Measurements from ENCODE around the gene KRTAP10-4. TPM values are rescaled to one million over a fixed set of nuclear protein-coding genes. Genes with fewer than 3 reads are reported as not detected.

KRTAP10-4 gene
- total RNA-seq, 1 experiment from 2014 or later: not detected

GRCh38 chr21:44611551-44611950 is 38.0 kb downstream of the KRTAP10-4 start:
- no peak for ATAC-seq
- ChIA-PET POLR2A (no interaction called here), RAD21 (ENCODE audit: low non-redundant PET in 1 of 2, low total read pairs in 2 of 2, uncharacterized antibody in 2 of 2, unreplicated experiment in 2 of 2) (no interaction called here), CTCF (no interaction called here)
- H3K27ac ChIP-seq (ENCODE audit: low read depth, low read length): no peak overlapping the region
- H3K27me3 ChIP-seq (ENCODE audit: insufficient read depth, low read length): no peaks in the 10 kb centered on the region
- H3K4me1 ChIP-seq (ENCODE audit: control insufficient read depth in 1 of 2, insufficient read depth in 2 of 2, low read length in 2 of 2): no peaks in the 10 kb centered on the region
- intact Hi-C loops (cut with micrococcal nuclease): no loop called here
- no peak for DNase-seq (ENCODE audit: low read depth, low spot score)
- H3K36me3 ChIP-seq (ENCODE audit: control insufficient read depth in 1 of 2, insufficient read depth in 2 of 2, low read length in 2 of 2): no peaks in the 10 kb centered on the region
- H3K9me2 ChIP-seq (ENCODE audit: insufficient read depth): no peaks in the 10 kb centered on the region
- no peak for TF ChIP-seq CEBPB (IDR thresholded peaks at IDR 0.05; ENCODE audit: low read depth)
- no peak for TF ChIP-seq SIN3A (IDR thresholded peaks at IDR 0.05; ENCODE audit: low read depth)
- H3K9me3 ChIP-seq (ENCODE audit: control insufficient read depth in 1 of 2, insufficient read depth in 1 of 2, low read depth in 1 of 2, low read length in 2 of 2): peaks cover 3 to 5% of the 10 kb centered on the region in 2 experiments; a peak in 2 of 4 replicates
- H3K79me2 ChIP-seq (ENCODE audit: insufficient read depth, low read length): no peaks in the 10 kb centered on the region
- H2AFZ ChIP-seq (ENCODE audit: low read depth, low read length, poor library complexity, severe bottlenecking): no peak overlapping the region
- H3K4me3 ChIP-seq (replicated peaks in 1 of 2; ENCODE audit: low read depth in 1 of 2, low read length in 2 of 2): no peak overlapping the region
- no peak overlapping the region for H3K4me2 ChIP-seq (ENCODE audit: low read length)
- no peak overlapping the region for H3K9ac ChIP-seq (ENCODE audit: low read length)
- BruUV-seq (replicated peaks): no TSS peak
- no peaks in the 10 kb centered on the region for H4K20me1 ChIP-seq (ENCODE audit: insufficient read depth)

DNA sequence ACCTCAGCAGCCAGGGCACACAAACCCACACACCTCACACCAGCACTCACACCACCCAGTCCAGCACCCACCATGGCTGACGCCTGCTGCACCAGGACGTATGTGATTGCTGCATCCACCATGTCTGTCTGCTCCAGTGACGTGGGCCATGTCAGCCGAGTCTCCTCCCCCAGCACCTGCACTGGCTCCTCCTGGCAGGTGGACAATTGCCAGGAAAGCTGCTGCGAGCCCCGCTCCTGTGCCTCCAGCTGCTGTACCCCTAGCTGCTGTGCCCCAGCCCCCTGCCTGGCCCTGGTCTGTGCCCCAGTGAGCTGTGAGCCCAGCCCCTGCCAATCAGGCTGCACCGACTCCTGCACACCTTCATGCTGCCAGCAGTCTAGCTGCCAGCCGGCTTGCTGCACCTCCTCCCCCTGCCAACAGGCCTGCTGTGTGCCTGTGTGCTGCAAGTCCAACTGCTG is 38.5 kb downstream of the KRTAP10-4 start, which contains the start of gene KRTAP10-8:
TSS of gene KRTAP10-8 (plus strand) at position 51 of the 458 bp plus-strand sequence. CDS start at position 73, 22 bp downstream.
- peaks cover 3 to 5% of the 10 kb centered on the region in 2 experiments; a peak in 2 of 4 replicates for H3K9me3 ChIP-seq (ENCODE audit: control insufficient read depth in 1 of 2, insufficient read depth in 1 of 2, low read depth in 1 of 2, low read length in 2 of 2)
- CTCF ChIA-PET: no interaction called here
- intact Hi-C loops (cut with micrococcal nuclease): no loop called here
- RAD21 ChIA-PET (ENCODE audit: low non-redundant PET in 1 of 2, low total read pairs in 2 of 2, uncharacterized antibody in 2 of 2, unreplicated experiment in 2 of 2): no interaction called here
- no peaks in the 10 kb centered on the region for H3K9me2 ChIP-seq (ENCODE audit: insufficient read depth)
- no peak within 1 kb of the TSS for H2AFZ ChIP-seq (ENCODE audit: low read depth, low read length, poor library complexity, severe bottlenecking)
- POLR2A ChIA-PET: no interaction called here
- no peaks in the 10 kb centered on the region for H3K27me3 ChIP-seq (ENCODE audit: insufficient read depth, low read length)
- no peak within 1 kb of the TSS for H3K9ac ChIP-seq (ENCODE audit: low read length)
- H3K27ac ChIP-seq (ENCODE audit: low read depth, low read length): no peak within 1 kb of the TSS
- no peaks in the 10 kb centered on the region for H3K36me3 ChIP-seq (ENCODE audit: control insufficient read depth in 1 of 2, insufficient read depth in 2 of 2, low read length in 2 of 2)
- DNase-seq (ENCODE audit: low read depth, low spot score) (no peak), ATAC-seq (no peak)
- no peak for TF ChIP-seq RAD21 (IDR thresholded peaks at IDR 0.05; ENCODE audit: low read depth)
- TF ChIP-seq CBX3 (IDR thresholded peaks at IDR 0.05; ENCODE audit: low read depth): no peak
- TF ChIP-seq ATF3 (IDR thresholded peaks at IDR 0.05): no peak
- TF ChIP-seq POLR2AphosphoS5 (IDR thresholded peaks at IDR 0.05; ENCODE audit: low read depth, low read length): no peak
- TF ChIP-seq ZNF274 (IDR thresholded peaks at IDR 0.05; ENCODE audit: low read depth, low read length): no peak
- no peak for TF ChIP-seq YY1 (IDR thresholded peaks at IDR 0.05; ENCODE audit: extremely low read depth, insufficient replicate concordance, low read depth, low read length)
- TF ChIP-seq JUND (IDR thresholded peaks at IDR 0.05): no peak
- no peak for TF ChIP-seq CEBPB (IDR thresholded peaks at IDR 0.05; ENCODE audit: low read depth)
- H3K4me3 ChIP-seq (replicated peaks in 1 of 2; ENCODE audit: low read depth in 1 of 2, low read length in 2 of 2): no peak within 1 kb of the TSS
- no TSS peak for BruUV-seq (replicated peaks)
- no peaks in the 10 kb centered on the region for H3K79me2 ChIP-seq (ENCODE audit: insufficient read depth, low read length)
- H4K20me1 ChIP-seq (ENCODE audit: insufficient read depth): no peaks in the 10 kb centered on the region
- H3K4me2 ChIP-seq (ENCODE audit: low read length): no peak within 1 kb of the TSS
- H3K4me1 ChIP-seq (ENCODE audit: control insufficient read depth in 1 of 2, insufficient read depth in 2 of 2, low read length in 2 of 2): no peaks in the 10 kb centered on the region
